Neural progenitor cell (in vitro differentiated cells): Measurements from ENCODE around the gene CPNE2. TPM values are rescaled to one million over a fixed set of nuclear protein-coding genes. Genes with fewer than 3 reads are reported as not detected.

Experiments
- DNase-seq: peaks from one replicate; pipeline ENCODE4 v3.0.0-alpha.2; 2016; ENCODE audit warnings: low spot score
- H2AFZ ChIP-seq: fragments of 200-600 bp; sonication (generic); replicated peaks from 2 replicates; pipeline ENCODE4 v1.6.1; 2016; ENCODE audit warnings: antibody characterized with exemption
- H3F3A ChIP-seq: fragments of 200-600 bp; sonication (generic); 2 replicates; pipeline ENCODE4 v1.6.1; 2016; ENCODE audit warnings: antibody characterized with exemption, low read depth
- H3K27ac ChIP-seq: fragments of 200-600 bp; sonication (generic); 2 replicates; pipeline ENCODE4 v1.5.1; 2016; ENCODE audit warnings: mild to moderate bottlenecking
- H3K27me3 ChIP-seq: fragments of 200-600 bp; sonication (generic); 2 replicates; pipeline ENCODE4 v1.6.1; 2016; ENCODE audit warnings: mild to moderate bottlenecking, moderate library complexity
- H3K36me3 ChIP-seq: fragments of 200-600 bp; sonication (generic); 2 replicates; pipeline ENCODE4 v1.5.1; 2016
- H3K4me1 ChIP-seq: fragments of 200-600 bp; sonication (generic); 2 replicates; pipeline ENCODE4 v1.6.1; 2016; ENCODE audit warnings: mixed run types
- H3K4me2 ChIP-seq: fragments of 200-600 bp; sonication (generic); 2 replicates; pipeline ENCODE4 v1.6.1; 2016
- H3K4me3 ChIP-seq: fragments of 200-600 bp; sonication (generic); 2 replicates; pipeline ENCODE4 v1.5.1; 2016
- H3K79me2 ChIP-seq: fragments of 200-600 bp; sonication (generic); 2 replicates; pipeline ENCODE4 v1.6.1; 2016; ENCODE audit warnings: low read depth
- H3K9ac ChIP-seq: fragments of 200-600 bp; sonication (generic); 2 replicates; pipeline ENCODE4 v1.6.1; 2016
- H3K9me3 ChIP-seq: fragments of 200-600 bp; sonication (generic); 2 replicates; pipeline ENCODE4 v1.5.1; 2016; ENCODE audit warnings: low read depth
- H4K20me1 ChIP-seq: fragments of 200-600 bp; sonication (generic); 2 replicates; pipeline ENCODE4 v1.6.1; 2016; ENCODE audit warnings: low read depth
- H3K27ac Mint-ChIP-seq: 3 replicates; pipeline ENCODE4 v1.8.0; 2021; ENCODE audit warnings: mixed read lengths
- H3K27me3 Mint-ChIP-seq: 2 replicates; pipeline ENCODE4 v1.8.0; 2022; ENCODE audit warnings: low read depth, mild to moderate bottlenecking, inconsistent platforms, moderate library complexity, mixed read lengths; ENCODE audit not compliant: insufficient read depth
- H3K36me3 Mint-ChIP-seq: 3 replicates; pipeline ENCODE4 v1.8.0; 2021; ENCODE audit warnings: mixed read lengths
- H3K4me1 Mint-ChIP-seq: 3 replicates; pipeline ENCODE4 v1.8.0; 2021; ENCODE audit warnings: mixed read lengths
- H3K4me3 Mint-ChIP-seq: 3 replicates; pipeline ENCODE4 v1.8.0; 2021; ENCODE audit warnings: mild to moderate bottlenecking, moderate library complexity, mixed read lengths
- H3K9me3 Mint-ChIP-seq: 3 replicates; pipeline ENCODE4 v1.8.0; 2020; ENCODE audit warnings: mixed read lengths
- CTCF ChIP-seq: fragments of 200-600 bp; sonication (generic); IDR thresholded peaks from 2 replicates; pipeline ENCODE4 v1.5.1; 2017; ENCODE audit warnings: antibody characterized with exemption, mild to moderate bottlenecking
- EZH2 ChIP-seq: fragments of 200-600 bp; sonication (generic); IDR thresholded peaks from 2 replicates; pipeline ENCODE4 v1.6.1; 2017; ENCODE audit warnings: antibody characterized with exemption, mild to moderate bottlenecking, moderate library complexity
- EZH2phosphoT487 ChIP-seq: fragments of 200-600 bp; sonication (generic); IDR thresholded peaks from 2 replicates; pipeline ENCODE4 v1.6.1; 2017; ENCODE audit warnings: antibody characterized with exemption
- total RNA-seq: library from RNA; depleted of rRNA; stranded (reverse); fragments of >200 nt; gene quantifications from 2 replicates; pipeline ENCODE4 v1.2.3, GENCODE V29; 2015; ENCODE audit warnings: low replicate concordance

Gene CPNE2
- total RNA-seq, 1 donor from 2014 or later: 19.8 TPM

GRCh38 chr16:57150682-57151330 lies 58.4 kb downstream of the CPNE2 start:
- H3K9me3 ChIP-seq: no peaks in the 10 kb centered on the region
- H3K4me3 Mint-ChIP-seq: no peak overlapping the region
- peaks cover 12% of the 10 kb centered on the region for H4K20me1 ChIP-seq
- peaks cover 6% of the 10 kb centered on the region for H3K27me3 Mint-ChIP-seq
- H3K4me3 ChIP-seq: no peak overlapping the region
- H3K27ac ChIP-seq: no peak overlapping the region
- peaks cover 24% of the 10 kb centered on the region for H3F3A ChIP-seq
- H3K9ac ChIP-seq: no peak overlapping the region
- DNase-seq: no peak
- H3K9me3 Mint-ChIP-seq: no peaks in the 10 kb centered on the region
- H3K4me1 Mint-ChIP-seq: peaks cover 48% of the 10 kb centered on the region
- peak overlapping the region; percentile 18 for H3K4me2 ChIP-seq
- H3K4me1 ChIP-seq: peaks cover 30% of the 10 kb centered on the region
- H3K79me2 ChIP-seq: no peaks in the 10 kb centered on the region
- H3K36me3 ChIP-seq: no peaks in the 10 kb centered on the region
- no peak overlapping the region for H2AFZ ChIP-seq
- H3K27me3 ChIP-seq: no peaks in the 10 kb centered on the region
- H3K27ac Mint-ChIP-seq: no peak overlapping the region
- no peak for TF ChIP-seq EZH2
- TF ChIP-seq EZH2phosphoT487: no peak
- no peak for TF ChIP-seq CTCF
- H3K36me3 Mint-ChIP-seq: peaks cover 31% of the 10 kb centered on the region

DNA sequence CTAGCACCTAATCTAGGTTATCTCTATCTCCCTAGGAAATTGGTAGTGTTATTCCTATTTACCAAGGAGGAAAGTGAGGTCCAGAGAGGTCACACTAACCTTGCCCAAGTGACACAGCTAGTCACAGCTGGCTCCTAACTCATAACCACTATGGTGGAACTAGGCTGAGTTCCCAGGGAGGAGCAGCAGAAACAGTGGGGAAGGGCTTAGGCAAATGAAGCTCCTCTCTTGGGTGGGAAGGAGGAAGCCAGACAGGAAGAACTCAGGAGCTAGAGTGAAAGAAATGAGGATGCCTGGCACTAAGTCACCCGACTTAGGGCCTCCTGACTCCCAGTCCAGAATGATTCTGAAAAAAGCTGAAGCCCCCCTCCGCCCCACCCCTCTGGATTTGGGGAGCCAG lies 59.0 kb downstream of the CPNE2 start:
- Mint-ChIP-seq H3K4me3 (no peak overlapping the region), H3K27ac (no peak overlapping the region), H3K27me3 (peaks cover 6% of the 10 kb centered on the region), H3K9me3 (no peaks in the 10 kb centered on the region), H3K36me3 (peaks cover 36% of the 10 kb centered on the region), H3K4me1 (peaks cover 44% of the 10 kb centered on the region)
- no peak for DNase-seq
- peaks cover 30% of the 10 kb centered on the region for H3K4me1 ChIP-seq
- no peak overlapping the region for H3K9ac ChIP-seq
- H3K4me3 ChIP-seq: no peak overlapping the region
- H3K4me2 ChIP-seq: peak overlapping the region; percentile 18
- TF ChIP-seq EZH2 (no peak), EZH2phosphoT487 (no peak), CTCF (no peak)
- H3K9me3 ChIP-seq: no peaks in the 10 kb centered on the region
- H3F3A ChIP-seq: peaks cover 24% of the 10 kb centered on the region
- H3K27ac ChIP-seq: no peak overlapping the region
- H3K79me2 ChIP-seq: no peaks in the 10 kb centered on the region
- no peak overlapping the region for H2AFZ ChIP-seq
- no peaks in the 10 kb centered on the region for H3K27me3 ChIP-seq
- H3K36me3 ChIP-seq: peaks cover 2% of the 10 kb centered on the region
- H4K20me1 ChIP-seq: peaks cover 12% of the 10 kb centered on the region

GRCh38 chr16:57152096-57153093 lies 60.0 kb downstream of the CPNE2 start:
- Histone ChIP-seq H3F3A (peaks cover 14% of the 10 kb centered on the region), H3K27me3 (no peaks in the 10 kb centered on the region), H3K9me3 (no peaks in the 10 kb centered on the region), H3K27ac (no peak overlapping the region), H3K9ac (no peak overlapping the region), H3K4me3 (no peak overlapping the region), H3K79me2 (no peaks in the 10 kb centered on the region), H3K36me3 (peaks cover 7% of the 10 kb centered on the region), H2AFZ (no peak overlapping the region), H4K20me1 (peaks cover 12% of the 10 kb centered on the region), H3K4me2 (no peak overlapping the region), H3K4me1 (peaks cover 24% of the 10 kb centered on the region)
- Mint-ChIP-seq H3K9me3 (no peaks in the 10 kb centered on the region), H3K27ac (no peak overlapping the region), H3K4me3 (no peak overlapping the region), H3K4me1 (peaks cover 34% of the 10 kb centered on the region), H3K27me3 (peaks cover 3% of the 10 kb centered on the region), H3K36me3 (peaks cover 38% of the 10 kb centered on the region)
- DNase-seq: no peak
- no peak for TF ChIP-seq CTCF
- TF ChIP-seq EZH2phosphoT487: no peak
- no peak for TF ChIP-seq EZH2
